B cell (primary cell): Measurements from ENCODE around the gene TSC22D1. TPM values are rescaled to one million over a fixed set of nuclear protein-coding genes. Genes with fewer than 3 reads are reported as not detected.

Experiments used
- ATAC-seq: fragments of 200-7000 bp; cut with Tn5 transposase; one replicate; pipeline ENCODE4 v1.10.0; 2021; ENCODE audit warnings: low read depth, mild to moderate bottlenecking, moderate number of reproducible peaks, moderate library complexity
- CTCF ChIA-PET: fragments of 350-600 bp; sonication (Branson Sonifier 250); formaldehyde crosslinking; loops from one replicate; lab custom pipeline; 2021; ENCODE audit warnings: antibody characterized with exemption, inconsistent platforms; lab: Charles Lee
- POLR2A ChIA-PET: fragments of 350-600 bp; sonication (Branson Sonifier 250); formaldehyde crosslinking; loops from one replicate; lab custom pipeline; 2021; ENCODE audit warnings: antibody characterized with exemption; lab: Charles Lee
- DNase-seq: peaks from one replicate; pipeline ENCODE4 v3.0.0; 2013
- H2AFZ ChIP-seq: 2 replicates; pipeline ENCODE4 v1.6.1; 2012; ENCODE audit warnings: mild to moderate bottlenecking, low read depth, low read length; ENCODE audit not compliant: insufficient read depth, poor library complexity, severe bottlenecking
- H3K27ac ChIP-seq, 2 donors: 1 replicate in 1 of 2; 2 replicates in 1 of 2; pipeline ENCODE4 v1.5.1; 2012 to 2013; ENCODE audit warnings: low read length in 2 of 2, mild to moderate bottlenecking in 2 of 2, moderate library complexity in 1 of 2
- H3K27me3 ChIP-seq, 4 experiments: fragments of 200-600 bp in 1 of 4; sonication (generic) in 1 of 4; replicated peaks in 1 of 4; 1 replicate in 2 of 4; 2 replicates in 2 of 4; pipeline versions ENCODE4 v1.6.1 to v1.7.0; 2013 to 2016; ENCODE audit warnings: low read length in 3 of 4, mild to moderate bottlenecking in 2 of 4, mixed read lengths in 1 of 4, moderate library complexity in 1 of 4; ENCODE audit not compliant: insufficient read depth in 4 of 4, control insufficient read depth in 3 of 4; ENCODE audit errors: control extremely low read depth in 1 of 4
- H3K36me3 ChIP-seq, 2 experiments: replicated peaks in 1 of 2; 1 replicate in 1 of 2; 2 replicates in 1 of 2; pipeline versions ENCODE4 v1.6.1 to v1.7.1; 2013; ENCODE audit warnings: low read length in 1 of 2; ENCODE audit not compliant: insufficient read depth in 2 of 2, control insufficient read depth in 1 of 2; ENCODE audit errors: control extremely low read depth in 1 of 2, extremely low read depth in 1 of 2
- H3K4me1 ChIP-seq, 2 donors: fragments of 200-600 bp in 1 of 2; sonication (generic) in 1 of 2; 1 replicate in 1 of 2; 2 replicates in 1 of 2; pipeline versions ENCODE4 v1.5.1 to v1.6.1; 2013 to 2017; ENCODE audit warnings: low read length in 2 of 2; ENCODE audit not compliant: control insufficient read depth in 2 of 2, insufficient read depth in 2 of 2
- H3K4me2 ChIP-seq: replicated peaks from 2 replicates; pipeline ENCODE3; 2012; ENCODE audit warnings: mild to moderate bottlenecking, low read depth, low read length; ENCODE audit not compliant: poor library complexity, severe bottlenecking
- H3K4me3 ChIP-seq, 5 experiments: fragments of 200-600 bp in 1 of 5; sonication (generic) in 1 of 5; 1 replicate in 3 of 5; 2 replicates in 2 of 5; pipeline versions ENCODE4 v1.5.1 to v1.7.0; 2011 to 2016; ENCODE audit warnings: low read length in 4 of 5, mild to moderate bottlenecking in 4 of 5, low read depth in 2 of 5, control low read depth in 1 of 5, moderate library complexity in 1 of 5; ENCODE audit not compliant: insufficient read depth in 1 of 5; ENCODE audit errors: control extremely low read depth in 1 of 5, extremely low read depth in 1 of 5
- H3K79me2 ChIP-seq: fragments of 200-600 bp; sonication (generic); one replicate; pipeline ENCODE4 v1.6.0; 2016; ENCODE audit warnings: low read length; ENCODE audit not compliant: control insufficient read depth, insufficient read depth
- H3K9ac ChIP-seq: fragments of 200-600 bp; sonication (generic); 2 replicates; pipeline ENCODE4 v1.6.1; 2017; ENCODE audit warnings: mild to moderate bottlenecking, low read length, moderate library complexity
- H3K9me3 ChIP-seq, 3 donors: one replicate each; pipeline versions ENCODE4 v1.6.1 to v1.7.1; 2013; ENCODE audit warnings: low read length in 2 of 3; ENCODE audit not compliant: control insufficient read depth in 2 of 3, insufficient read depth in 1 of 3; ENCODE audit errors: control extremely low read depth in 1 of 3
- H4K20me1 ChIP-seq: 2 replicates; pipeline ENCODE4 v1.6.0; 2012; ENCODE audit warnings: mild to moderate bottlenecking, low read length; ENCODE audit not compliant: insufficient read depth, control insufficient read depth, poor library complexity, severe bottlenecking
- H3K27ac Mint-ChIP-seq: one replicate; pipeline ENCODE4 v1.8.0; 2021; ENCODE audit warnings: mixed read lengths
- H3K27me3 Mint-ChIP-seq: one replicate; pipeline ENCODE4 v1.8.0; 2021; ENCODE audit warnings: mixed read lengths
- H3K4me1 Mint-ChIP-seq: one replicate; pipeline ENCODE4 v1.8.0; 2021; ENCODE audit warnings: mixed read lengths
- H3K4me3 Mint-ChIP-seq: one replicate; pipeline ENCODE4 v1.8.0; 2021; ENCODE audit warnings: mixed read lengths
- H3K9me3 Mint-ChIP-seq: one replicate; pipeline ENCODE4 v1.8.0; 2022; ENCODE audit warnings: mixed read lengths; ENCODE audit not compliant: insufficient read depth
- EZH2 ChIP-seq: IDR thresholded peaks from 2 replicates; pipeline ENCODE4 v1.6.1; 2012; ENCODE audit warnings: borderline replicate concordance, low read depth, mild to moderate bottlenecking, moderate library complexity, low read length; ENCODE audit not compliant: insufficient read depth, poor library complexity, severe bottlenecking
- WGBS: methylation state at CpG from one replicate; pipeline ENCODE4 v1.1.5; 2013; ENCODE audit warnings: missing lambda C conversion rate; ENCODE audit not compliant: insufficient coverage; 5-methylcytosine and 5-hydroxymethylcytosine counted together
- intact Hi-C: fragments of 100-400 bp; cut with micrococcal nuclease; formaldehyde crosslinking; loops from one replicate; pipeline ENCODE4 v1.10.0; 2022
- polyA plus RNA-seq: library from polyadenylated mRNA; depleted of rRNA; stranded (reverse); fragments of >200 nt; gene quantifications from 2 replicates; pipeline ENCODE4 v1.2.3, GENCODE V29; 2012
- total RNA-seq, 2 donors: library from RNA; stranded (reverse); fragments of 120-200 nt in 1 of 2; gene quantifications; 1 replicate in 1 of 2; 2 replicates in 1 of 2; pipeline versions ENCODE4 v1.2.3 to v1.2.4, GENCODE V29; 2013 to 2022
- TF ChIP-seq, protein P1 (sequence below): fragments of 200-600 bp; IDR thresholded peaks from one replicate; pipeline ENCODE4 v1.8.0; 2022; ENCODE audit warnings: antibody characterized with exemption, mild to moderate bottlenecking

The TSC22D1 gene
- total and polyA plus RNA-seq, 2 donors (not counting 1 experiment from before 2014, with no cell fraction given), result 7.0 to 36.6 TPM

DNA sequence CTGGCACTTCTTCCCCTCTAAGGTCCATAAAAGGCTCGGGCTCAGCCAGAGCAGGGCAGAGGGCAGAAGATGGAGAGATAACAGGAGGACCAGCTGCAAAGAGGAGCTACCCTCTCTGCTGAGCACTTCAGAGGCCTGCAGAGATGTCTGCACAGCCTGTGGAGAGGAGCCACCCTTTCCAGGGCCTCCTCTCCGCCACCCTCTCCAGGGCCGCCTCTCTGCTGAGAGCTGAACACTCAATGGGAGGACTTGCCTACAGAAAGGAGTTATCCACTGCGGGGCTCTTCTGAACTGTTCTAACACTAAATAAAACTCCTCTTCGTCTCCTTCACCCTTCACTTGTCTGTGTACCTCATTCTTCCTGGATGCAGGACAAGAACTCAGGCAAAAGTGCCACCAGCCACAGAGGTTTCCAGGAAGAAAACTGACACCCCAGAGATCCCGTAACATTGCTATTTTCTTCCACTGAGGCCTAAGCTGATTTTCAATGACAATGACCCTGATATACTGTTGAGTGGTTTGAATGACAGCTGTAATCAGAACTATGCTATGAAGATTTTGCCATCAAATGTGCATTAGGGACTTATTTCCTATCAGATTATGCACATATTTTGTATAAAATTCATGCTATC is 16.2 kb upstream of the TSC22D1 start:
- DNase-seq, result no peak
- CTCF ChIA-PET, result no interaction called here
- H3K9me3 Mint-ChIP-seq, result peaks cover 2% of the 10 kb centered on the region
- Histone ChIP-seq H4K20me1 (no peaks in the 10 kb centered on the region), H3K27ac (no peak overlapping the region), H2AFZ (no peak overlapping the region), H3K79me2 (no peaks in the 10 kb centered on the region), H3K4me2 (no peak overlapping the region), H3K27me3 (peaks cover 0 to 15% (median 3%) of the 10 kb centered on the region in 4 experiments), H3K9me3 (peaks cover 0 to 20% (median 0%) of the 10 kb centered on the region in 3 donors), H3K4me1 (no peaks in the 10 kb centered on the region), H3K4me3 (no peak overlapping the region), H3K36me3 (no peaks in the 10 kb centered on the region), H3K9ac (no peak overlapping the region)
- POLR2A ChIA-PET, result no interaction called here
- no peak for TF ChIP-seq EZH2
- TF ChIP-seq, protein P1, sequence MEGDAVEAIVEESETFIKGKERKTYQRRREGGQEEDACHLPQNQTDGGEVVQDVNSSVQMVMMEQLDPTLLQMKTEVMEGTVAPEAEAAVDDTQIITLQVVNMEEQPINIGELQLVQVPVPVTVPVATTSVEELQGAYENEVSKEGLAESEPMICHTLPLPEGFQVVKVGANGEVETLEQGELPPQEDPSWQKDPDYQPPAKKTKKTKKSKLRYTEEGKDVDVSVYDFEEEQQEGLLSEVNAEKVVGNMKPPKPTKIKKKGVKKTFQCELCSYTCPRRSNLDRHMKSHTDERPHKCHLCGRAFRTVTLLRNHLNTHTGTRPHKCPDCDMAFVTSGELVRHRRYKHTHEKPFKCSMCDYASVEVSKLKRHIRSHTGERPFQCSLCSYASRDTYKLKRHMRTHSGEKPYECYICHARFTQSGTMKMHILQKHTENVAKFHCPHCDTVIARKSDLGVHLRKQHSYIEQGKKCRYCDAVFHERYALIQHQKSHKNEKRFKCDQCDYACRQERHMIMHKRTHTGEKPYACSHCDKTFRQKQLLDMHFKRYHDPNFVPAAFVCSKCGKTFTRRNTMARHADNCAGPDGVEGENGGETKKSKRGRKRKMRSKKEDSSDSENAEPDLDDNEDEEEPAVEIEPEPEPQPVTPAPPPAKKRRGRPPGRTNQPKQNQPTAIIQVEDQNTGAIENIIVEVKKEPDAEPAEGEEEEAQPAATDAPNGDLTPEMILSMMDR, result no peak
- no peak for ATAC-seq
- no peaks in the 10 kb centered on the region for H3K4me1 Mint-ChIP-seq
- intact Hi-C loops, result no loop called here
- 94% methylated on average over 5 of the region's 6 CpGs for WGBS
- H3K27me3 Mint-ChIP-seq, result peaks cover 23% of the 10 kb centered on the region
- H3K4me3 Mint-ChIP-seq, result no peak overlapping the region
- H3K27ac Mint-ChIP-seq, result no peak overlapping the region

DNA sequence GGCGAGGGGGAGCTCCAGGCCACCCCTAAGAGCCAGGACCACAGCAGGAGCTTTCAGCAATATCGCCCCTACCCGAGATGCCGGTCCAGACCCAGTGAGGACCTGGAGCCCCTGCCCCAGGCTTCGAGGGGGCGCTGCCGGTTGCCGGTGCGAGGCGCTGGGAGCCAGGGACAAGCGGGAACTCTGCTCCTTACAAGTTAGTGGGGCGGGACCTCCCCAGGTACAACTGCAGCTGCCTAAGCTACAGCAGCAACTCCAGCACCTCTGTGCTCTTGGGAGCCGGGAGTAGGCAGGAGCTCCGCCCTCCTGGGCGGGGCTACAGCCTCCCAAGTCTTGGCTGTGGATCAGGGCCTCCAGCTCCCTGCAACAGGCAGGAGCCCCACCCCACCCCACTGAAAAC is 15.2 kb upstream of the TSC22D1 start:
- Histone ChIP-seq H3K4me2 (no peak overlapping the region), H3K4me1 (no peaks in the 10 kb centered on the region), H4K20me1 (no peaks in the 10 kb centered on the region), H3K4me3 (no peak overlapping the region), H3K79me2 (no peaks in the 10 kb centered on the region), H3K9ac (no peak overlapping the region), H3K36me3 (no peaks in the 10 kb centered on the region), H2AFZ (no peak overlapping the region), H3K9me3 (peaks cover 0 to 17% (median 0%) of the 10 kb centered on the region in 3 donors), H3K27ac (no peak overlapping the region), H3K27me3 (peaks cover 0 to 15% (median 3%) of the 10 kb centered on the region in 4 experiments)
- TF ChIP-seq, protein P1, result no peak
- no peak for TF ChIP-seq EZH2
- ATAC-seq (no peak), DNase-seq (no peak)
- no peak overlapping the region for H3K27ac Mint-ChIP-seq
- no peaks in the 10 kb centered on the region for H3K4me1 Mint-ChIP-seq
- ChIA-PET CTCF (no interaction called here), POLR2A (no interaction called here)
- peaks cover 23% of the 10 kb centered on the region for H3K27me3 Mint-ChIP-seq
- H3K9me3 Mint-ChIP-seq, result peaks cover 2% of the 10 kb centered on the region
- intact Hi-C loops, result no loop called here
- no peak overlapping the region for H3K4me3 Mint-ChIP-seq
- WGBS, result 92% methylated on average over 15 of the region's 15 CpGs
